ENCODE results near the gene APP. TPM values are rescaled to one million over a fixed set of nuclear protein-coding genes. Genes with fewer than 3 reads are reported as not detected.
A peak's percentile ranks its signal among the peaks of the same experiment; 100 is the strongest.

APP gene
- total and polyA plus RNA-seq, 12 donors, result 106 to 434 (median 389) TPM

- no peaks in the 10 kb centered on the region for H3K27me3 ChIP-seq
- DNase-seq (no peak), ATAC-seq (peak in 5 of 8 donors; percentile 26 to 71 (median 36))
- peaks cover 0 to 62% (median 45%) of the 10 kb centered on the region in 9 donors for H3K4me1 ChIP-seq
- H3K4me3 ChIP-seq, result peak overlapping the region in 2 of 10 donors; percentile 6 to 25
- TF ChIP-seq, protein P1, sequence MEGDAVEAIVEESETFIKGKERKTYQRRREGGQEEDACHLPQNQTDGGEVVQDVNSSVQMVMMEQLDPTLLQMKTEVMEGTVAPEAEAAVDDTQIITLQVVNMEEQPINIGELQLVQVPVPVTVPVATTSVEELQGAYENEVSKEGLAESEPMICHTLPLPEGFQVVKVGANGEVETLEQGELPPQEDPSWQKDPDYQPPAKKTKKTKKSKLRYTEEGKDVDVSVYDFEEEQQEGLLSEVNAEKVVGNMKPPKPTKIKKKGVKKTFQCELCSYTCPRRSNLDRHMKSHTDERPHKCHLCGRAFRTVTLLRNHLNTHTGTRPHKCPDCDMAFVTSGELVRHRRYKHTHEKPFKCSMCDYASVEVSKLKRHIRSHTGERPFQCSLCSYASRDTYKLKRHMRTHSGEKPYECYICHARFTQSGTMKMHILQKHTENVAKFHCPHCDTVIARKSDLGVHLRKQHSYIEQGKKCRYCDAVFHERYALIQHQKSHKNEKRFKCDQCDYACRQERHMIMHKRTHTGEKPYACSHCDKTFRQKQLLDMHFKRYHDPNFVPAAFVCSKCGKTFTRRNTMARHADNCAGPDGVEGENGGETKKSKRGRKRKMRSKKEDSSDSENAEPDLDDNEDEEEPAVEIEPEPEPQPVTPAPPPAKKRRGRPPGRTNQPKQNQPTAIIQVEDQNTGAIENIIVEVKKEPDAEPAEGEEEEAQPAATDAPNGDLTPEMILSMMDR (IDR thresholded peaks at IDR 0.05), result no peak
- no peaks in the 10 kb centered on the region for H3K9me3 ChIP-seq
- 55% methylated on average over 5 of the region's 5 CpGs for WGBS, 2 donors
- H3K36me3 ChIP-seq, result peaks cover 0 to 6% (median 0%) of the 10 kb centered on the region in 9 donors
- intact Hi-C loops (cut with DNase I), result loop anchor here in 1 of 10 donors (5.0 kb wide), 1 partner anchor 51 kb away; no protein-coding TSS in a partner anchor
- peak overlapping the region in 9 of 10 donors; percentile 49 to 86 (median 67) for H3K27ac ChIP-seq
Measured at GRCh38 chr21:26116456-26117011, 54.0 kb downstream of the APP start.

DNA sequence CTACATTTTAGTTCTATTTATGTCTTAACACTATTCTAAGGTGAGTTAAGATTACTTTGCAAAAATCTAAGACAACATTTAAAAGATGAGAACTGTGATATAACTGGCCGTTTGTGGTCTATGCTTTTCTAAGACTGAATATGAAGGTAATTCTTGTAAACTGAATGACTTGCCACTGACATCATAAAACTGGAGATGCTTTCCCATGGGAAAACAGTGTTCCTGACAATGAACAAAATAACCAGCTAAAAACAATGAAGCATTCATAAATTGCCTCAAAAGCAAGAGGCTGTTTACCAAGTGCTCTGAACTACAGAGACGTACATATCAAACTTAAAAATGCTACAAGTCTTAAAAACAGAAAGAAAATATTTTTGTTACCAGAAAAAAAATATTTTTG is 54.7 kb downstream of the APP start:
- intact Hi-C loops (cut with DNase I), result loop anchor here in 1 of 10 donors (5.0 kb wide), 1 partner anchor 51 kb away; no protein-coding TSS in a partner anchor
- peak overlapping the region in 9 of 10 donors; percentile 49 to 86 (median 67) for H3K27ac ChIP-seq

DNA sequence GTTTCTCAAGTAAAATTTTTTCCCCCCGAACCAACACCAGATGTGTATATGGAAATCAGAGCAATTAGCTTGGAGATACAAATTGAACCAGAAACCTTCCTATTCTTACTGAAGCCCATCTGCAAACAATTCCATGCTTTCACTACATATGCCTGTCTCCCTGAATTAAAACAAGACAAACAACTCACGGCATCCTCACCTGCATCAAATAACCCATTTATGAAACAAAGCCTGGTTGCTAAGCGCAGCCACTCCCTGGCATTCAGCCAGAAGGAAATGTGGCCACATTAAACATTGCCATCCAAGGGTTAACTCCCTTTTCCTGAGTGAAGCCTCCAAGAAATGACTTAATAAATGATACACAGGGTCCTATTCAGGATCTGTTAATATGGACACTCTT is 55.3 kb downstream of the APP start:
- H3K27me3 ChIP-seq, result no peaks in the 10 kb centered on the region
- H3K9me3 ChIP-seq, result no peaks in the 10 kb centered on the region
- WGBS, 2 donors, result 59 to 69% methylated on average over 3 of the region's 3 CpGs
- intact Hi-C loops (cut with DNase I), result loop anchor here in 1 of 10 donors (5.0 kb wide), 1 partner anchor 52 kb away; no protein-coding TSS in a partner anchor
- H3K27ac ChIP-seq, result peak overlapping the region in 7 of 10 donors; percentile 37 to 86 (median 67)
- TF ChIP-seq, protein P1 (IDR thresholded peaks at IDR 0.05), result no peak
- peaks cover 0 to 17% (median 0%) of the 10 kb centered on the region in 9 donors for H3K36me3 ChIP-seq
- peaks cover 0 to 74% (median 45%) of the 10 kb centered on the region in 9 donors for H3K4me1 ChIP-seq
- DNase-seq (no peak), ATAC-seq (peak in 1 of 8 donors; percentile 35)
- H3K4me3 ChIP-seq, result no peak overlapping the region

More for the DNA sequence above, 54.7 kb downstream of the APP start:
- Histone ChIP-seq H3K27me3 (no peaks in the 10 kb centered on the region), H3K9me3 (no peaks in the 10 kb centered on the region), H3K4me3 (peak overlapping the region in 2 of 10 donors; percentile 6 to 25), H3K36me3 (peaks cover 0 to 13% (median 0%) of the 10 kb centered on the region in 9 donors), H3K4me1 (peaks cover 0 to 68% (median 45%) of the 10 kb centered on the region in 9 donors)
- DNase-seq, result no peak
- TF ChIP-seq, protein P1 (IDR thresholded peaks at IDR 0.05), result no peak
- peak in 7 of 8 donors; percentile 29 to 71 (median 38) for ATAC-seq
- WGBS, 2 donors, result 39 to 45% methylated on average over 2 of the region's 2 CpGs

DNA sequence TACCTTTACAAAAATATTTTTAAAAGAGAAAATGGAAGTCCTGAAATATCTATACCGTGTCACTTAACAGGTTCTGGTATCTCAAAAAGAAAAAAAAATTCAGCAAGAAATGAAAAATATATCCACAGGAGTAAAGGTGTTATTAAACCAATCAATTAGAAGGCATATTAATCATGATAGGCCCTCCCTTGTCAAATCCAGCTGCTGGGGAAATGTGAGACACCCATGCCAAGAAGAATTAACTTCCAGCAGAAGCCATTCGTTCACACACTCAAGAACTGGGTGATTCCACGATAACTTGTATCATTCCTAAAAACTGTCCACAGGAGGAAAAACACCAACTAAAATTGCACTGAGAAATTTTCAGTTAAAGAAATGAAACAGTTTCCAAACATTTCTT is 57.6 kb downstream of the APP start:
- 75 to 82% methylated on average over 3 of the region's 3 CpGs for WGBS, 2 donors
- Histone ChIP-seq H3K27me3 (no peaks in the 10 kb centered on the region), H3K4me3 (no peak overlapping the region), H3K4me1 (peaks cover 0 to 65% (median 35%) of the 10 kb centered on the region in 9 donors), H3K9me3 (no peaks in the 10 kb centered on the region), H3K36me3 (peaks cover 0 to 34% (median 0%) of the 10 kb centered on the region in 9 donors), H3K27ac (peak overlapping the region in 5 of 10 donors; percentile 1 to 69 (median 24))
- intact Hi-C loops (cut with DNase I), result no loop called here
- TF ChIP-seq, protein P1 (IDR thresholded peaks at IDR 0.05), result no peak
- ATAC-seq (no peak), DNase-seq (no peak)
